T-cell (primary cell): ENCODE results near the gene TMEM271. TPM values are rescaled to one million over a fixed set of nuclear protein-coding genes. Genes with fewer than 3 reads are reported as not detected.

Experiments
- ATAC-seq, 4 experiments: fragments of 200-7000 bp in 3 of 4; fragments of 150-1000 bp in 1 of 4; cut with Tn5 transposase; replicated peaks in 1 of 4; 1 replicate in 3 of 4; 2 replicates in 1 of 4; pipeline ENCODE4 v1.10.0; 2021; ENCODE audit warnings: moderate library complexity in 3 of 4, mild to moderate bottlenecking in 2 of 4, moderate number of reproducible peaks in 1 of 4
- CTCF ChIA-PET, 2 donors: fragments of 300-600 bp; sonication (Branson Sonifier 250); formaldehyde crosslinking; loops; one replicate each; lab custom pipeline; 2022; ENCODE audit warnings: antibody characterized with exemption in 2 of 2; lab: Charles Lee
- POLR2A ChIA-PET, 2 donors: fragments of 300-600 bp; sonication (Branson Sonifier 250); formaldehyde crosslinking; loops; one replicate each; lab custom pipeline; 2022; ENCODE audit warnings: antibody characterized with exemption in 2 of 2; lab: Charles Lee
- DNase-seq, 35 experiments: peaks; one replicate each; pipeline versions ENCODE4 v3.0.0 to v3.0.0-alpha.2; 2013 to 2023
- H3K27ac ChIP-seq: one replicate; pipeline ENCODE4 v1.5.1; 2013; ENCODE audit warnings: low read length
- H3K27me3 ChIP-seq, 2 experiments: replicated peaks in 1 of 2; 1 replicate in 1 of 2; 2 replicates in 1 of 2; pipeline versions ENCODE4 v1.6.1 to v1.7.0; 2013; ENCODE audit warnings: low read length in 1 of 2, mixed read lengths in 1 of 2; ENCODE audit not compliant: control insufficient read depth in 2 of 2, insufficient read depth in 2 of 2; ENCODE audit errors: extremely low read depth in 1 of 2
- H3K36me3 ChIP-seq, 2 donors: 1 replicate in 1 of 2; 2 replicates in 1 of 2; pipeline versions ENCODE4 v1.6.1 to v1.7.0; 2013; ENCODE audit warnings: low read length in 1 of 2; ENCODE audit not compliant: control insufficient read depth in 2 of 2, insufficient read depth in 1 of 2; ENCODE audit errors: extremely low read depth in 1 of 2
- H3K4me1 ChIP-seq, 2 experiments: 1 replicate in 1 of 2; 2 replicates in 1 of 2; pipeline versions ENCODE4 v1.6.1 to v1.7.0; 2013; ENCODE audit warnings: low read length in 2 of 2, mixed read lengths in 1 of 2; ENCODE audit not compliant: insufficient read depth in 2 of 2, control insufficient read depth in 1 of 2; ENCODE audit errors: extremely low read depth in 1 of 2
- H3K4me3 ChIP-seq, 2 donors: 1 replicate in 1 of 2; 2 replicates in 1 of 2; pipeline versions ENCODE4 v1.5.1 to v1.7.0; 2013; ENCODE audit warnings: mild to moderate bottlenecking in 2 of 2, low read length in 1 of 2, moderate library complexity in 1 of 2; ENCODE audit not compliant: control insufficient read depth in 1 of 2; ENCODE audit errors: extremely low read depth in 1 of 2
- H3K9me3 ChIP-seq: 2 replicates; pipeline ENCODE4 v1.7.0; 2013
- H3K27ac Mint-ChIP-seq, 2 donors: one replicate each; pipeline ENCODE4 v1.8.0; 2020 to 2021; ENCODE audit warnings: mild to moderate bottlenecking in 2 of 2, mixed read lengths in 2 of 2
- H3K27me3 Mint-ChIP-seq, 2 donors: one replicate each; pipeline ENCODE4 v1.8.0; 2021 to 2022; ENCODE audit warnings: mixed read lengths in 2 of 2
- H3K36me3 Mint-ChIP-seq: one replicate; pipeline ENCODE4 v1.8.0; 2021; ENCODE audit warnings: mixed read lengths
- H3K4me1 Mint-ChIP-seq, 3 donors: one replicate each; pipeline ENCODE4 v1.8.0; 2020 to 2022; ENCODE audit warnings: mixed read lengths in 3 of 3, mild to moderate bottlenecking in 1 of 3
- H3K4me3 Mint-ChIP-seq, 3 donors: one replicate each; pipeline ENCODE4 v1.8.0; 2020 to 2022; ENCODE audit warnings: mild to moderate bottlenecking in 3 of 3, mixed read lengths in 3 of 3, moderate library complexity in 3 of 3
- H3K9me3 Mint-ChIP-seq, 3 donors: one replicate each; pipeline ENCODE4 v1.8.0; 2020 to 2022; ENCODE audit warnings: mixed read lengths in 3 of 3
- WGBS: methylation state at CpG from one replicate; pipeline ENCODE4 v1.1.5; 2013; ENCODE audit warnings: missing lambda C conversion rate; ENCODE audit not compliant: insufficient coverage; 5-methylcytosine and 5-hydroxymethylcytosine counted together
- total RNA-seq, 35 experiments: library from RNA in 6 of 35; stranded (reverse) in 6 of 35; fragments of 120-200 nt in 1 of 35; gene quantifications; one replicate each; pipeline versions ENCODE4 v1.2.1 to v1.2.4 and lab custom pipeline; 2013 to 2026

The TMEM271 gene
- total RNA-seq, 5 donors from 2014 or later (not counting 1 experiment from before 2014, with no cell fraction given), result not detected

DNA sequence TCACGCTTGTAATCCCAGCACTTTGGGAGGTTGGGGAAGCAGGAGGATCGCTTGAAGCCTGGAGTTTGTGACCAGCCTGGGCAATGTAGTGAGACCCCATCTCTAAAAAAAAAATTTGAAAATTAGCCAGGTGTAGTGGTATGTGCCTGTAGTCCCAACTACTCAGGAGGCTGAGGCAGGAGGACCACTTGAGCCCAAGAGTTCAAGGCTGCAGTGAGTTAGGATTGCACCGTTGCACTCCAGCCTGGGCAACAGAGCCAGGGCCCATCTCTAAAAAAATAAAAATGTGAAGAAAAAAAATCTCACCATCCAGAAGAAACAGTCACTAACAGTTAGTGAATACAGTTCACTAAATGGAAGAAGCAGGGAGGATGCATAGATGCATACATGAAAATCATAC is 34.8 kb downstream of the TMEM271 start:
- CTCF ChIA-PET, result no interaction called here
- POLR2A ChIA-PET, result no interaction called here

GRCh38 chr4:538542-539142 is 37.5 kb downstream of the TMEM271 start:
- H3K4me3 ChIP-seq, result no peak overlapping the region
- no peaks in the 10 kb centered on the region for H3K4me1 ChIP-seq
- H3K4me1 Mint-ChIP-seq, result no peaks in the 10 kb centered on the region
- ATAC-seq (no peak), DNase-seq (no peak)
- peaks cover 14 to 24% of the 10 kb centered on the region in 2 donors for H3K36me3 ChIP-seq
- H3K27me3 Mint-ChIP-seq, result no peaks in the 10 kb centered on the region
- H3K9me3 Mint-ChIP-seq, result peaks cover 4 to 21% (median 4%) of the 10 kb centered on the region in 3 donors
- ChIA-PET POLR2A (interaction anchor here in 1 of 2 donors (0.6 kb wide), 1 partner anchor 493 kb away, joined by 7 read pairs; no protein-coding TSS in a partner anchor), CTCF (no interaction called here)
- H3K27ac ChIP-seq, result no peak overlapping the region
- peaks cover 43% of the 10 kb centered on the region for H3K36me3 Mint-ChIP-seq
- no peak overlapping the region for H3K4me3 Mint-ChIP-seq
- no peaks in the 10 kb centered on the region for H3K9me3 ChIP-seq
- no CpG with 5 or more reads among the region's 8 CpGs for WGBS
- no peak overlapping the region for H3K27ac Mint-ChIP-seq
- H3K27me3 ChIP-seq, result no peaks in the 10 kb centered on the region

More for the DNA sequence above, 34.8 kb downstream of the TMEM271 start:
- Histone ChIP-seq H3K27me3 (peaks cover 0 to 8% of the 10 kb centered on the region in 2 experiments), H3K36me3 (peaks cover 6 to 9% of the 10 kb centered on the region in 2 donors), H3K4me1 (no peaks in the 10 kb centered on the region), H3K4me3 (no peak overlapping the region), H3K9me3 (peaks cover 2% of the 10 kb centered on the region), H3K27ac (no peak overlapping the region)
- Mint-ChIP-seq H3K36me3 (peaks cover 25% of the 10 kb centered on the region), H3K4me3 (no peak overlapping the region), H3K27me3 (peaks cover 4 to 5% of the 10 kb centered on the region in 2 donors), H3K9me3 (peaks cover 7 to 34% (median 16%) of the 10 kb centered on the region in 3 donors), H3K27ac (no peak overlapping the region), H3K4me1 (no peaks in the 10 kb centered on the region)
- ATAC-seq (no peak), DNase-seq (no peak)
- WGBS, result 100% methylated on average over 2 of the region's 3 CpGs

DNA sequence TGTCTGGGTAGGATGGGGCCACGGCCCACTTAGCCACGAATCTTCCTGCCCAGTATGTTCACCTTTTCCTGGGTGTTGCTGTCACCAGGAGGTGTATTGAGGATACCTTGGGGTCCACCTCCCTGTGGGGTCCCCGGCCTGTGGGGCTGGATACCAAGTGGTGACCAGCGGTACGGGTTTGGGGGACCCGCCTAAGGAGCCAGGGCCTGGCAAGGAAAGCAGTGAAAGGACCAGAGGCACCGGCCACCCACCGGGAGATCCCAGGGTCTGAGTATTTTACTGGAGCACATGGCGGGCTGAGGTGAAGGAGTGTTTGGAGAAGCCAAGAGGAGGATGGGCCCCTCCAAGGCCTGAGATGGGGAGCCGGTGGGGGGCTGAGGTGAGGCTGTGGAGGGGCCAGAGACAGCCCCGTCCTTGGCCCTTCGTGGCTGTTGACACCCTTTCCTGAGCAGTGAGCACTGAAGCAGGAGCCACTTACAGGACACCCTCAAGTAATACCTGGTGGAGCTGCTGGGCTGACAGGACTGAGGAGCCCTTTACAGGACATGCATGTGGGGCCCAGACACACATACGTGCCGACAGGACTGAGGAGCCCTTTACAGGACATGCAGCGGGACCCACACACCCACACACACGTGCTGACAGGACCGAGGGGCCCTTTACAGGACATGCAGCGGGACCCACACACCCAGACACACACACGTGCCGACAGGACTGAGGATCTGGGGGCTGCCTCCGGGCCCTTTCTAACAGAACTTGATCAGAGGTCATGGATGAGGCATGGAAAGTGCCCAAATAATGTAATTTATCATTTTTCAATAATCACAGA is 38.4 kb downstream of the TMEM271 start:
- H3K4me3 Mint-ChIP-seq, result no peak overlapping the region
- 93% methylated on average over 16 of the region's 21 CpGs for WGBS
- H3K4me1 Mint-ChIP-seq, result peaks cover 0 to under 1% (median 0%) of the 10 kb centered on the region in 3 donors
- Histone ChIP-seq H3K4me1 (no peaks in the 10 kb centered on the region), H3K9me3 (no peaks in the 10 kb centered on the region), H3K27ac (no peak overlapping the region), H3K36me3 (peaks cover 23 to 30% of the 10 kb centered on the region in 2 donors), H3K27me3 (no peaks in the 10 kb centered on the region), H3K4me3 (no peak overlapping the region)
- H3K36me3 Mint-ChIP-seq, result peaks cover 48% of the 10 kb centered on the region
- ChIA-PET POLR2A (no interaction called here), CTCF (no interaction called here)
- H3K27ac Mint-ChIP-seq, result no peak overlapping the region
- ATAC-seq (no peak), DNase-seq (no peak)
- no peaks in the 10 kb centered on the region for H3K27me3 Mint-ChIP-seq
- H3K9me3 Mint-ChIP-seq, result peaks cover 0 to 12% (median under 1%) of the 10 kb centered on the region in 3 donors

DNA sequence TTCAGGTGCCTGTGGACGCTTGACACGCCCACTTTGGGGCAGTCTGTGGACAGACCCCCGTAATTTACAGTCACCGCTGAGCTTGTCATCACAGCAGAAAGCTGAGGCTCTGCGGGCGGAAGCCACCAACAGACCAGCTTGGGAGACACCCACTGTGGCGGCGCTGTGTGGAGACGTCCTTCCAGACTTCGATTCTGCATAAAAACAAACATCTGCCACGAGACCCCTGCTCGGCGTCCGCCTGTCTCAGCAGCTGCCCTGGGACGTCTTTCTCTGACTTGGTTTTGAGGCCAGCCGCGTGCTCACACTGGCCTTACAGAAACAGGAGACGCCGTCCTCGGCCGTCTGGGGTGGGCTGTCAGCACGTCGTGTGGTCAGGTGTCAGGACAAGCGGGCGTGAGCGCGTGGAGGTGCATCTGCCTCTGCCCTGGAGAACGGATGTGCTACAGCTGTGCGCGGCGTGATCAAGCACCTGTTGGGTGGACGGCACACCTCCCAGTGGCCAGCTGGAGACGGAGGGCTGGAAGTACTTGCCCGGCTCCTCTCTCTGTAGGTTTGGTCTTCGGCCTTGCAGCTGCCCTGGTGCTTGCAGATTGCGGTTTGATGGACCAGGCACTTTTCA is 39.6 kb downstream of the TMEM271 start:
- Mint-ChIP-seq H3K27me3 (no peaks in the 10 kb centered on the region), H3K9me3 (peaks cover 0 to 10% (median 5%) of the 10 kb centered on the region in 3 donors), H3K4me1 (peaks cover 0 to 1% (median 0%) of the 10 kb centered on the region in 3 donors), H3K36me3 (peaks cover 58% of the 10 kb centered on the region), H3K4me3 (no peak overlapping the region), H3K27ac (no peak overlapping the region)
- ATAC-seq (no peak), DNase-seq (no peak)
- ChIA-PET CTCF (no interaction called here), POLR2A (no interaction called here)
- H3K27me3 ChIP-seq, result no peaks in the 10 kb centered on the region
- no peaks in the 10 kb centered on the region for H3K4me1 ChIP-seq
- WGBS, result 99% methylated on average over 31 of the region's 36 CpGs
- H3K4me3 ChIP-seq, result no peak overlapping the region
- peaks cover 30 to 31% of the 10 kb centered on the region in 2 donors for H3K36me3 ChIP-seq
- H3K27ac ChIP-seq, result no peak overlapping the region
- no peaks in the 10 kb centered on the region for H3K9me3 ChIP-seq

DNA sequence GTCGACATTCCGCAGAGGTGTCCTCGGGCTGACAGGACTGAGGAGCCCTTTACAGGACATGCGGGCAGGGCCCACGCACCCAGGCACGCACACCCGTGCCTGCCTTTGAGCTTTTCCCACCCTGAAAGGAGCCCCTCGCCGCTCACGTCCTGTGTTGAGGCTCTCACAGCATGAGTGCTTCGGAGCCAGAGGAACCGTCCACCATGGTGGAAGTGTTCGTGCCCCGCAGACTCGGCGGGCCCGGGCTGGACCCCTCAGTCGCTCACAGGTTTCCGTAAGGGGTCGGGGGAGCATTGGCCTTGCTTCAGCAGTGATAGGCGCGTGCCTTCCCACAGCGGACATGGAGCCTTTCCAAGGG is 40.2 kb downstream of the TMEM271 start:
- no peak for ATAC-seq
- H3K27me3 Mint-ChIP-seq, result no peaks in the 10 kb centered on the region
- H3K27ac Mint-ChIP-seq, result no peak overlapping the region
- no peak overlapping the region for H3K4me3 Mint-ChIP-seq
- peaks cover 0 to 7% (median 5%) of the 10 kb centered on the region in 3 donors for H3K9me3 Mint-ChIP-seq
- Histone ChIP-seq H3K4me1 (no peaks in the 10 kb centered on the region), H3K27me3 (no peaks in the 10 kb centered on the region), H3K9me3 (no peaks in the 10 kb centered on the region), H3K4me3 (no peak overlapping the region), H3K27ac (no peak overlapping the region), H3K36me3 (peaks cover 30 to 33% of the 10 kb centered on the region in 2 donors)
- WGBS, result 96% methylated on average over 22 of the region's 23 CpGs
- H3K36me3 Mint-ChIP-seq, result peaks cover 61% of the 10 kb centered on the region
- H3K4me1 Mint-ChIP-seq, result peaks cover 0 to 1% (median 0%) of the 10 kb centered on the region in 3 donors
- CTCF ChIA-PET, result no interaction called here
- POLR2A ChIA-PET, result no interaction called here
- no peak for DNase-seq

DNA sequence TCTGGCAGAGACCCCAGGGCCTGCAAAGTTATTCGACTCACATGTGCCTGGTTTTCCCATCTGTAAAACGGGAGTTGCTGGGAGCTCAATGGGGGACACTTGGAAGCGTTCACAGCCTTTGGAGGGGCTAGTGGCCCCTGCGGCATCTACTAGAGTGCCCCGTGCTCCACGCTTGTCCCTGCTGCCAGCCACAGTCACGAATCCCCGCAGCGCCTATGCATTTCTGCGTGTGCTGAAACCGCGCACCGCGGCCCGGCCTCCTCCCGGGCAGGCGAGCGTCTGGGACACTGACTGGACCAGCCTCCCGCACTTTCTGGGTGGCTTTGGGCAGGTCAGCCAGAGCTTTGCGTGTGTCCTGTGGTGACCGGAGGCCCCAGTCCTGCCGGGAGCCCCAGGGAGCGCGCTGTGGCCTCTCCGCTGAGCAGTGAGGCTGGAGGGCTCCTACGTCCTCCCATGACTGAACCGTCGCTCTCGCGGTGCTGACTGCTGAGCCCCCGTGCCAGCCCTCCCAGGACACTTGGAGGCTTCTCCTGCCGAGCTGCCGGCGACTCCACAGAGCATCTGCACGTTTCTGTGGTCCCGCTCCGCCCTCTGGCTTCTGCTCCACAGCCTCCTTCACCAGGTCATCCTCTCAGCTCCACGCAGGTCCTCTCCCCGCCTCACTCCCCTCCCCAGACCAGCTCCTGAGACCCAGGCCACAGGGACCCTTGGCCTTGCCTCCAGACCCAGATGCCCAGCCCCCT is 40.7 kb downstream of the TMEM271 start:
- H3K9me3 Mint-ChIP-seq, result peaks cover 0 to 5% (median 3%) of the 10 kb centered on the region in 3 donors
- peaks cover 67% of the 10 kb centered on the region for H3K36me3 Mint-ChIP-seq
- no peaks in the 10 kb centered on the region for H3K4me1 ChIP-seq
- no peak overlapping the region for H3K27ac ChIP-seq
- H3K4me3 ChIP-seq, result no peak overlapping the region
- no peaks in the 10 kb centered on the region for H3K27me3 ChIP-seq
- H3K4me3 Mint-ChIP-seq, result no peak overlapping the region
- no peaks in the 10 kb centered on the region for H3K27me3 Mint-ChIP-seq
- ChIA-PET CTCF (no interaction called here), POLR2A (no interaction called here)
- H3K36me3 ChIP-seq, result peaks cover 30 to 38% of the 10 kb centered on the region in 2 donors
- ATAC-seq (no peak), DNase-seq (no peak)
- H3K9me3 ChIP-seq, result no peaks in the 10 kb centered on the region
- H3K4me1 Mint-ChIP-seq, result peaks cover 0 to 1% (median 0%) of the 10 kb centered on the region in 3 donors
- 98% methylated on average over 39 of the region's 39 CpGs for whole genome bisulfite sequencing
- H3K27ac Mint-ChIP-seq, result no peak overlapping the region
